MV-4-11 (cell line): ENCODE measurements around the gene SRSF5.
A peak's percentile ranks its signal among the peaks of the same experiment; 100 is the strongest.
"Not testable (repeated sequence)": the region's sequence is repeated elsewhere in the genome, so short reads cannot be mapped to it uniquely, and the experiment has no call there.

ENCODE experiments used
- DNase-seq: peaks from one replicate; lab custom pipeline; 2025; lab: John Stamatoyannopoulos, UW

SRSF5 gene

DNA sequence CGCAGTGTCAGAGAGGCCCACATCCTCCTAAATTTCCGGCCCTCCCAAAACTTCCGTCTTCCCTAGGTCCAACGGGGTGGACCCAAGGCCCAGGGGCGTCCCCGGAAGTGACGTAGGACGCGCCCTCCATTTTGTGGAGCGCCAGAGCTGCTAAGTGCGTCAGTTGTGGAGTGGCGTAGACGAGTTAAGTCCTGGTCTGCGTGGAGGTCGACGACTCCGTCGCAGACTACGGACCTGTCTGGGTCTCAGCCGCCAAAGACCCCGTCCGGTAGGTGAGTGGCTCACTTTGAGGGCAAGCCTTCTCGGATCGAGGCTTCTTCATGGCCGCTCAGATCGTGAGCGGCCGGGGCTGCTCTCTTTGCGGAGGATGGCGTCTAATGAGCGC is at the start of gene SRSF5:
Gene SRSF5 (plus strand): TSS at position 159 of the 385 bp plus-strand sequence. CDS start 1,015 bp downstream, outside the sequence.
- DNase-seq, result peak; percentile 98

GRCh38 chr14:69718614-69719013 is 48.3 kb upstream of the SRSF5 start:
- DNase-seq, result not testable (repeated sequence)

- peak; percentile 62 for DNase-seq
Observed at GRCh38 chr14:69719501-69719951, 47.4 kb upstream of the SRSF5 start.

DNA sequence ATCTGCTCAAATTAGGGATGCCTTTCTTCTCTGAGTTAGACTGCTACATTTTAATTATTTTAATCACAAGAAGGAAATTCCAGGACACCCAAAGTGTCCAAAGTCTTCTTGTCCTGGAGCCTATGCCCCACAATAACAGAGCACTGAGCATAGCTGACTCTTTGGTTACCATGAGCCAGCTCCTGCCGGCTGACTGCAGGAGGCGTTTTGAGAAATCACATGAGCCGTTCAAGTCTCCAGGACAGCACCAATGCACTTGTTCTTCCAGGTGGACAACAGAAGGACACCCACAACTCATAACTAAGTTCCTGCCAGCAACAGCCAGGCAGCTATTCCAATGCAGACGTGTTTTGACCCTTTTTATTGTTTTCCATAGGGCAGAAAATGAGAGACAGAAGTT is 46.0 kb upstream of the SRSF5 start:
- DNase-seq, result no peak

- DNase-seq, result peak; percentile 48
Observed at GRCh38 chr14:69726761-69727511, 40.0 kb upstream of the SRSF5 start.

DNA sequence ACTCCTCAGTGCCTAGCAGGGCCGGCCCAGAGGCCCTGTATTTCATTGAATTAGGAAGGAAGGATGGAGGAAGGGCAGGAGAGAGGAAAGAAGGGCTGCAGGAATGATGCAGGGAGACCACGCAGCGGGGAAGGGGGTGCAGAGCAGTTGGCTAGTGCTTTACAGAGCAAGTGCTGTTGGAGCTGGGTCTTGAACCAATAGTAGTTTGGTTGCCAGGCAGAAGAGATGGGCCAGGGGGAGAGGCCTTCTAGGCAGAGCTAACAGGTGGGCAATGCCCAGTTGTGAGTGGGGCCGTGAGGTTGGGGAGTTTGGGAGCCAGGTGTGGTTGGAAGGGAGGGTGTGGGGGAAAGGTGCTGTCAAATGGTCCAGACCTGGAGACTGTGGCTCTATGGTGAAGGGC is 39.1 kb upstream of the SRSF5 start:
- DNase-seq, result no peak

DNA sequence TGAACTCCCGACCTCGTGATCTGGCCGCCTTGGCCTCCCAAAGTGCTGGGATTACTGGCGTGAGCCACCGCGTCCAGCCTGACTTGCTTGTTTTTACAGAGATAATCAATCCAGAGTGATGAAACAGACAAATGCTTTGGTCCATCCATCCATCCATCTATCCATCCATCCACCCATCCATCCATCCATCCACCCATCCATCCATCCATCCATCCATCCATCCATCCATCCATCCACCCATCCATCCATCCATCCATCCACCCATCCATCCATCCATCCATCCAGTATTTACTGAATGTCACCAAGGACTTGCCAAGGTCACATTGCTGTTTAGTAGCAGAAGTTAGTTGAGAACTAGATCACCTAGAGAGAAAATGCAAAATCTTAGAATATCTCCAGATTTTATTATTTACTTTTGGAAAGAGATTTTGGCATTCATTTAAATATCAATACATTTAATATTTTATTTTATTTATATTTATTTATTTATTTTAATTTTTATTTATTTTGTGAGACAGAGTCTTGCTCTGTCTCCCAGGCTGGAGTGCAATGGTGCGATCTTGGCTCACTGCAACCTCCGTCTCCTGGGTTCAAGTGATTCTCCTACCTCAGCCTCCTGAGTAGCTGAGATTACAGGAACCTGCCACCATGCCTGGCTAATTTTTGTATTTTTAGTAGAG is 34.9 kb upstream of the SRSF5 start:
- DNase-seq, result not testable (repeated sequence)

- DNase-seq, result not testable (repeated sequence)
Observed at GRCh38 chr14:69736405-69736804, 30.5 kb upstream of the SRSF5 start.

DNA sequence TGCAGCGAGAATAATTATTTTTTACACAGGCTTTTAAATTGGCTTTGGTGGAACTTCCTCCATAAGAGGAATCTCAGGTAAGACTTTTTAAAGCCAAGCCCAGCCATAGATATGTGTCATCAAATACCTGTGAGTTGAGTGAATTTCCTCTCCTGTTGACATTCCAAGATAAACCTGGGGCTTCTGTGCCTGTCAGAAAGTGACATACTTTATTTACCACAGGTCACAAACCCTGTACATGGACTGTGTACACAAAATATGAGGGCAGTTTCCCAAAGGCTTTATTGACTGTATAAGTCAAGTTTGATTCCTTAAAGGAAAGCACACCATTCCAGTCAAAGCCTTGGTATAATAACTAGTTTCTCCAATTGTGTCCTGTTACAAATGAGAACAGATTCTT is 25.9 kb upstream of the SRSF5 start:
- no peak for DNase-seq

- no peak for DNase-seq
Observed at GRCh38 chr14:69749956-69750355, 17.0 kb upstream of the SRSF5 start.

DNA sequence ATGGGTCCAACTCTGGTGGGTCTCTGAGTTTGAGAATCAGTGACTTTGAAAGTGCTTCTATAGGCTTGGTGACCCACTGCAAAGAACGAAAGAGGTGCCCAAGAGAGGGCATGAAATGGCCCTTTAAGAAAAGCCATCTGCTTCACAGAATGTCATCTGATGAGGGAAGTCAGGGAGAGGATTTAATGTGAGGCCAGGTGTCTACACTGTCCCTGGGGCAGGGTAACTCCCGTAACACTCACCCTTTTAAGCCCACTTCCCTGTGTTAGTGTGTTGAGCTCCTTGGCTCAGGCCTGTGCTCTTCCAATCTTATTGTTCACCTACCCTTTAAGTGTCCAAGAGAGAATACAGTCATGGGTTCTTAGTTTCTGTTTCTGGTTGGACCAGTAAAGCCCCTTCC is 16.4 kb upstream of the SRSF5 start:
- no peak for DNase-seq

GRCh38 chr14:69752773-69753172 is 14.2 kb upstream of the SRSF5 start:
- no peak for DNase-seq

GRCh38 chr14:69753860-69754259 is 13.1 kb upstream of the SRSF5 start:
- DNase-seq, result peak; percentile 30

DNA sequence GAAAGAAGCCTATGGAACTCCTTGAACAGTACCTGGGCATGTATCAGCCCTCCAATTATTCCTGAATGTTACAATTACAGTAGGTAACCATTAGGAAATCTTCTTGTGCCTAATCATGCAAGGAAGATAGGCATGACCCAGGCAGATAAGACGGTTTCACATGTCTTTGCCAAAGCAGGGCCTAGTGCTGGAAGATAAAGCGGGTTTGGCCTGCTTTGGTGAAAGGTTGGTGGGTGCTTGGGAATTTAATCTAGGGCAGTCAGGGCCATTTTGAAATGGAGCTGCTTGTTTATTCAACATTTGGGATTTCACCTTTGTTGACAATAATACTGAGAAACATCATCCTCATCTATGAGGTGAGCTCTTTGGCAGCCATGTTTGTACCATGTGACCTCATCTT is 12.5 kb upstream of the SRSF5 start:
- no peak for DNase-seq

GRCh38 chr14:69755296-69755695 is 11.6 kb upstream of the SRSF5 start:
- peak; percentile 70 for DNase-seq

GRCh38 chr14:69755784-69756183 is 11.2 kb upstream of the SRSF5 start:
- DNase-seq, result no peak

GRCh38 chr14:69756298-69756697 is 10.6 kb upstream of the SRSF5 start:
- no peak for DNase-seq

DNA sequence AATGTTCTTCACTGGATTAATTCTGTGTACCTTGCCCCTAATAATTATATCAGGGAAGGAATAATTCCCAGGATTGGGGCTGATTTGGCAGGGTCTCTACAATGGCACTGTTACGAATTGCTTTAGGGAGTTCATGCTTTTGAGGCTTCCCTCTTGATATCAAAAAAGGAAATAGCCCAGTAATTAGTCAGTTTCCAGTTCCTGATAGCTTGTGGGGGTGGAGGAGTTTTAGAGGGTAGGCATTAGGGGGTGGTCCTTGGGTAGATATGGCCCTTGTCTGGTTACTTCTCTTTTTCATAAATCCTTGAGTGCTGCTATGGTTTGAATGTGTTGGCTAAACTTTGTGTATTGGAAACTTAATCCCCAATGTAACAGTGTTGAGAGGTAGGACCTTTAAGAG is 6.1 kb upstream of the SRSF5 start:
- peak; percentile 72 for DNase-seq

DNA sequence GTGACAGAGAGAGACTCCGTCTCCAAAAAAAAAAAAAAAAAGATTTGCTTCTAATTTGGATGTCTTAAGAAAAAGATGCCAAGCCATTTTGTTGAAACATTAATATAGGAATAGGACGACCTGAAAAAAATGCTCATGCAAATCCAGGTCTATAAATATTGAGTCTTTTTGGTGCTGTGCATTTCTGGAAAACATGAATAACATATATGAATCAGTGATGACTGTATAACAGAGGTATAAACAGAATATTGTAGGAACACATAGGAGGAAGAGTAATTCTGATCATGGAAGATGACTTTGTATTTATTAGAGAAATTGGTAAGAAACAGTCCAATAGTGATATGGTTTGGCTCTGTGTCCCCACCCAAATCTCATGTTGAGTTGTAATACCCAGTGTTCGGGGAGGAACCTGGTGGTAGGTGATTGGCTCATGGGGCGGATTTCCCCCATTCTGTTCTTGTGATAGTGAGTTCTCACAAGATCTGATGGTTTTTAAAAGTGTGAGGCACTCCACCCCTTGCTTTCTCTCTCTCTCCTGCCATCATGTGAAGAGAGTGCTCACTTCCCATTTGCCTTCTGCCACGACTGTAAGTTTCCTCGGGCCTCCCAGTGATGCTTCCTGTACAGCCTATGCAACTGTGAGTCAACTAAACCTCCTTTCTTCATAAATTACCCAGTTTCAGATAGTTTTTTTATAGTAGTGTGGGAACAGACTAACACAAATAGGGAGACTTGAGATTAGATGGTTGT is 3.0 kb upstream of the SRSF5 start:
- DNase-seq, result peak; percentile 92

DNA sequence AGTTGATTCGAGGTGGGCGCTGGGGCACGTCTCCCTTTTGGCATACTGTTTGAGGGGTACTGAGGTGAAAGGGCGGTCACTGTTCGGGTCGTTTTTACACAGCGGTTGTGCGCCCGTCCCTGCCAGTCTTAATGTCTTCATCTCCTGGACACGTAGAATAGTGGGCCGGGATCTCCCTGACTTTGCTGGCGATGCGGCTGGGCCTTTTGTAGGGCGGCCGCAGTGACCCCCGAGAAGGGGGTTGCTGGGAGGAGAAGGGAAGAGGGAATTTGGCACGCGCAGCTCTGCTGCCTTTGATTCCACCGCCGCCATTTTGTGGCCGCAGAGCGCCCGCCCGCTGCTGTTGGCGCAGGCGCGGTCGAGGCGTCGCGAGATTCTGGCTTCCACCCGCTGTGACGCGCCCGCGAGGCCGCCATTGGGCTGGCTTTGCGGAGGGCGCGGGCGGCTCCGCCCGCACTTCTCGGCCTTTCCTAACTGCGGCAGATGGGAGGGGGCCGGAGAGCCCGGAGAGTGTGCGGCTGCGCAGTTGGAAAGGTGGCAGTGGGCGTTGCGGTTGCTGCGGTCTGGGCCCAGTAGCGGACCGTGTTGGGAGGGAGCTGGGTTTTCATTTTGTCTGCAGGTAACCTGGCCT is 542 bp downstream of the SRSF5 start:
- peak; percentile 80 for DNase-seq

DNA sequence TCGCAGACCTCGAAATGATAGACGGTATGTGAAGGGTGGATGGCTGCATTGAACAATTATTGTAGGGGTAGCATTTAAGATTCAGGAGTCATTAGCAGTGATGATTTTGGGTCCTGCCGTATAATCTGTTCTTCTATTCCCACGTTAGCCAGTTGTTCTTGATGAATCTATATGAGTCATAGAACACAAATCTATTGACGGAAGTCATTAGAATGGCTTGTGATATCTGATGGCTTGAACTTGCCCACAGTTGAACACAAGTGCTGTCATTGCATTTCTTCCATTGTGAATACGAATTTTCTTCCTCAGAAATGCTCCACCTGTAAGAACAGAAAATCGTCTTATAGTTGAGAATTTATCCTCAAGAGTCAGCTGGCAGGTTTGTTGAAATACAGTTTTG is 1.9 kb downstream of the SRSF5 start:
- DNase-seq, result no peak

GRCh38 chr14:69769623-69770022 is 2.7 kb downstream of the SRSF5 start:
- DNase-seq, result no peak
